ENCODE results near the gene SPACA4. TPM values are rescaled to one million over a fixed set of nuclear protein-coding genes. Genes with fewer than 3 reads are reported as not detected.

Gene SPACA4
- not detected in 2 replicates for total RNA-seq

DNA sequence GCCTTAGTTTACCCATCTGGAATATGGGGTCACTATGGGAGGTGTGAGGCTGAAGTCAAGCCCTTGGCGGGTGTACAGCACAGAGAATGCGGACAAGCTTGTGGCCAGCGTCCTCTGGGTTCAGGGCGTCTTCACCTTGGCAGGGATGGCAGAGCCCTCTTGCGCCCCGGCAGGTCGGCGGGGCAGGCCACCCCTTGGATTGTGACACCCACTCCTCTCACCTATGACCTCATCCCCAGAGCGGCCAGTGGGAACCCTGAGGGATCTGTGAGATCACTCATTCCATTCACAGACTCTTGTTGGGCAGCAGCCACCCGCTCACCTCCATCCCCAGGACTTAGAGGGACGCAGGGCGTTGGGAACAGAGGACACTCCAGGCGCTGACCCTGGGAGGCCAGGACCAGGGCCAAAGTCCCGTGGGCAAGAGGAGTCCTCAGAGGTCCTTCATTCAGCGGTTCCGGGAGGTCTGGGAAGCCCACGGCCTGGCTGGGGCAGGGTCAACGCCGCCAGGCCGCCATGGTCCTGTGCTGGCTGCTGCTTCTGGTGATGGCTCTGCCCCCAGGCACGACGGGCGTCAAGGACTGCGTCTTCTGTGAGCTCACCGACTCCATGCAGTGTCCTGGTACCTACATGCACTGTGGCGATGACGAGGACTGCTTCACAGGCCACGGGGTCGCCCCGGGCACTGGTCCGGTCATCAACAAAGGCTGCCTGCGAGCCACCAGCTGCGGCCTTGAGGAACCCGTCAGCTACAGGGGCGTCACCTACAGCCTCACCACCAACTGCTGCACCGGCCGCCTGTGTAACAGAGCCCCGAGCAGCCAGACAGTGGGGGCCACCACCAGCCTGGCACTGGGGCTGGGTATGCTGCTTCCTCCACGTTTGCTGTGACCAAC is at the start of gene SPACA4:
TSS of gene SPACA4 (plus strand) at position 280 of the 896 bp plus-strand sequence. CDS start at position 517, 237 bp downstream.

GRCh38 chr19:48614436-48615230 is 8.1 kb downstream of the SPACA4 start, which contains the start of gene FAM83E:
FAM83E (minus strand) TSS chr19:48615076; CDS start chr19:48613372, 1,704 bp downstream.

DNA sequence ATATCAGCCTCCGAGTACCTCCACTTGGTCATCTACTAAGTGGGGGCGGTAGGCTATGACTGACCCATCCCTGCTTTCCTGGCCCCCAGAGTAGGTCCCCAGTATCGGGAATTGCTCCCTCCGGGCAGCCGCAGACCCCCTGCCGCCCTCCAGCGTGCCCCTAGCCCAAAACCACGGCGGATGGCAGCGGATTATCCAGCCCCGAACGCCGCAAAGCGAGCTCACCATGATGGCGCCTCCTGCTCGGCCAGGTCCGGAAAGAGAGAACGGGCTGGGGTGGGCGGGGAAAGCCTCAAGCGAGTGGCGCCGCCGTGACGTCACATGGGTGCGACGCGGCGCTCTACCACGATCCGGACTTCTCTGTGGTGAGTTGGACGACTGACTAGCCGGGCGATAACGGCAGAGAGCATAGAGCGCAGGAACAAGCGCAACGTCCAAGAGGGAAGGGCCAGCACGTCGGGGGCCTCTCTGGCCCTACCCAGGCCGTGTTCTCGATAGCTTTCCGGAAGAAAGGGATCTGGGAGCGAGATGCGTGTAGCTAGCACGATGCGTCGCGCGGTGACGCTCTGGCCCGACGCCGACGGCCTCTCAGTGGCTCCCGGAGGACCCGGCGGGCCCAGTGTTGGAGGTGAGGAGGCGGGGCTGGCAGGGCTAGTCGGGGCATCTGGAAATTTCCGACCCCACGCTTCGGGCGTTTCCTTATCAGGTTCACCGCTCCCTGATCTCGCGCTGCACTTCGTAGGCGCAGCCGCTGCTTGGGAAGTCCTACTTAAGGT is 12.6 kb downstream of the SPACA4 start, which contains the start of the genes RPL18 and SPHK2:
TSS of gene RPL18 (minus strand) at position 263 of the 776 bp plus-strand sequence. CDS start at position 228, 35 bp downstream.
TSS of gene SPHK2 (plus strand) at position 591 of the 776 bp plus-strand sequence. CDS start 1,009 bp downstream, outside the sequence.

GRCh38 chr19:48636859-48637448 is 30.4 kb downstream of the SPACA4 start, which contains the start of gene DBP:
DBP (minus strand) TSS chr19:48637379; CDS start chr19:48636994, 385 bp downstream.

DNA sequence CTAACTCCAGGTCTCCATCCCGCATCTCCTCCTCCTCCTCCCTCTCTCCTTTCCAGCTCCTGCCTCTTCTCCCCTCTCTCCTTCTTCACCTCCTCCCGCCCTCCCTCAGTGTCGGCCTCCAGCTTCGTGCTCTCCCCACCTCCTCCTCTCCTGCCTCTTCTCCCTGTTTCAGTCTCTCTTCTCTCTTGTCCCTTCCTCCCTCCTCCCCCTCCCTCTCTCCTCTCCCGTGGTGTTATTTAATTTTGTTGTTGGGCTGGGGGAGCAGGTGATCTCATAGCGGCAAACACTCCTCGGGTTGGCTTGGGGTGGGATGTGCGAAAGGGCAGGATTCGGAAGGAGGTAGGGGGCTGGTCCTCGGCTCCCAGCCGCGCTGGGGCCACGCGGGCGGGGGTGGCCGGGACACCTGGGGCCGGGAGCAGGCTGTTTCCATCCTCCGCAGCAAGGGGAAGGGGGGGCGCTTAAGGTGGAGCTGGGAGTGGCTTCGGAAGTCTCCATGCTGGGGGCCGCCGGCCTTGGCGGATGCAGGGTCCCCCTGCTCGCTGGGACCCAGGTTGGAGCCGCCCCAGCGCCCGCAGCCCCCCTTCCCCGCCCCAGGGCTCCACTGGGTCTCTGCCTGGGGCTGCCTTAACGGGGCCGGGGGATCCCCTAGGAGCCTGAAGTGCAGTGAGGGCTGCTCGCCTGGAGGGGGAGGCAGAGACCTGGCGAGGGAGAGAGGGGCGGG is 39.6 kb downstream of the SPACA4 start, which contains the start of gene CA11:
TSS of gene CA11 (minus strand) at position 187 of the 721 bp plus-strand sequence. CDS start 555 bp downstream, outside the sequence.

Other genes with a start within 250 kb of the SPACA4 start
- 3.8 and 4.6 TPM in 2 replicates for gene TMEM143, start 242.8 kb upstream of the SPACA4 start, total RNA-seq
- not detected in 2 replicates for gene SYNGR4, start 242.4 kb upstream of the SPACA4 start, total RNA-seq
- gene KDELR1, start 215.2 kb upstream of the SPACA4 start, total RNA-seq: 104 and 127 TPM in 2 replicates
- 0.48 and 0.98 TPM in 2 replicates for gene GRIN2D, start 213.1 kb upstream of the SPACA4 start, total RNA-seq
- 43.8 and 59.7 TPM in 2 replicates for gene GRWD1, start 160.8 kb upstream of the SPACA4 start, total RNA-seq
- 0.33 and 0.76 TPM in 2 replicates for gene KCNJ14, start 151.2 kb upstream of the SPACA4 start, total RNA-seq
- gene CYTH2, start 137.4 kb upstream of the SPACA4 start, total RNA-seq: 87.2 and 90.8 TPM in 2 replicates
- under 0.01 and 0.10 TPM in 2 replicates for gene LMTK3, start 94.9 kb upstream of the SPACA4 start, total RNA-seq
- gene SULT2B1, start 54.6 kb upstream of the SPACA4 start, total RNA-seq: not detected in 2 replicates
- gene FAM83E, start 8.3 kb downstream of the SPACA4 start, total RNA-seq: 0.33 TPM in 1 of 2 replicates, not detected in the other
- 1,820 and 2,339 TPM in 2 replicates for gene RPL18, start 12.4 kb downstream of the SPACA4 start, total RNA-seq
- 11.4 and 15.2 TPM in 2 replicates for gene SPHK2, start 12.8 kb downstream of the SPACA4 start, total RNA-seq
- 0.57 and 2.0 TPM in 2 replicates for gene DBP, start 30.6 kb downstream of the SPACA4 start, total RNA-seq
- gene CA11, start 39.4 kb downstream of the SPACA4 start, total RNA-seq: 1.3 and 2.0 TPM in 2 replicates
- gene NTN5, start 66.3 kb downstream of the SPACA4 start, total RNA-seq: not detected in 2 replicates
- not detected in 2 replicates for gene FUT2, start 89.2 kb downstream of the SPACA4 start, total RNA-seq
- 0.33 and 0.38 TPM in 2 replicates for gene MAMSTR, start 113.0 kb downstream of the SPACA4 start, total RNA-seq
- gene RASIP1, start 133.9 kb downstream of the SPACA4 start, total RNA-seq: 88.4 and 127 TPM in 2 replicates
- under 0.01 and 0.29 TPM in 2 replicates for gene IZUMO1, start 140.2 kb downstream of the SPACA4 start, total RNA-seq
- 6.5 and 8.5 TPM in 2 replicates for gene FUT1, start 145.9 kb downstream of the SPACA4 start, total RNA-seq
- not detected in 2 replicates for gene FGF21, start 148.8 kb downstream of the SPACA4 start, total RNA-seq
- gene BCAT2, start 204.3 kb downstream of the SPACA4 start, total RNA-seq: 39.9 and 55.5 TPM in 2 replicates
- gene HSD17B14, start 229.7 kb downstream of the SPACA4 start, total RNA-seq: 0.98 and 3.5 TPM in 2 replicates

All from vein endothelial cell (primary cell).